CD14-positive monocyte (primary cell): ENCODE measurements around the gene SRPRB. TPM values are rescaled to one million over a fixed set of nuclear protein-coding genes. Genes with fewer than 3 reads are reported as not detected.

Experiments used
- DNase-seq, 3 donors: peaks; one replicate each; pipeline ENCODE4 v3.0.0-alpha.2; 2011 to 2022
- H2AFZ ChIP-seq: 2 replicates; pipeline ENCODE4 v1.6.0; 2012; ENCODE audit warnings: mild to moderate bottlenecking, low read depth, low read length, inconsistent platforms; ENCODE audit not compliant: insufficient read depth, poor library complexity, severe bottlenecking
- H3K27ac ChIP-seq, 2 donors: 1 replicate in 1 of 2; 2 replicates in 1 of 2; pipeline ENCODE4 v1.5.1; 2012 to 2013; ENCODE audit warnings: low read length in 2 of 2, control low read depth in 1 of 2, inconsistent platforms in 1 of 2, low read depth in 1 of 2, mild to moderate bottlenecking in 1 of 2
- H3K27me3 ChIP-seq, 2 donors: one replicate each; pipeline versions ENCODE4 v1.6.0 to v1.6.1; 2011 to 2013; ENCODE audit warnings: low read length in 2 of 2; ENCODE audit not compliant: control insufficient read depth in 2 of 2, insufficient read depth in 2 of 2
- H3K36me3 ChIP-seq, 2 donors: replicated peaks in 1 of 2; 1 replicate in 1 of 2; 2 replicates in 1 of 2; pipeline versions ENCODE4 v1.5.1 to v1.6.1; 2012 to 2013; ENCODE audit warnings: low read length in 2 of 2, control low read depth in 1 of 2, inconsistent platforms in 1 of 2, mild to moderate bottlenecking in 1 of 2; ENCODE audit not compliant: insufficient read depth in 2 of 2, control insufficient read depth in 1 of 2
- H3K4me1 ChIP-seq, 2 donors: 1 replicate in 1 of 2; 2 replicates in 1 of 2; pipeline versions ENCODE4 v1.5.1 to v1.6.1; 2012 to 2013; ENCODE audit warnings: low read length in 2 of 2, control low read depth in 1 of 2, inconsistent platforms in 1 of 2, mild to moderate bottlenecking in 1 of 2, moderate library complexity in 1 of 2; ENCODE audit not compliant: insufficient read depth in 2 of 2, control insufficient read depth in 1 of 2
- H3K4me2 ChIP-seq: replicated peaks from 2 replicates; pipeline ENCODE3; 2012; ENCODE audit warnings: low read length, moderate library complexity, mild to moderate bottlenecking; ENCODE audit not compliant: poor library complexity, severe bottlenecking; ENCODE audit errors: extremely low read depth
- H3K4me3 ChIP-seq, 3 experiments: fragments of 200-600 bp in 1 of 3; sonication (generic) in 1 of 3; replicated peaks in 1 of 3; 1 replicate in 2 of 3; 2 replicates in 1 of 3; pipeline ENCODE4 v1.5.1; 2011 to 2013; ENCODE audit warnings: low read length in 3 of 3, mild to moderate bottlenecking in 3 of 3, control low read depth in 2 of 3, low read depth in 2 of 3, inconsistent platforms in 1 of 3, moderate library complexity in 1 of 3
- H3K79me2 ChIP-seq: 2 replicates; pipeline ENCODE4 v1.6.0; 2012; ENCODE audit warnings: mild to moderate bottlenecking, control low read depth, inconsistent platforms, low read length, moderate library complexity; ENCODE audit not compliant: insufficient read depth
- H3K9ac ChIP-seq: 2 replicates; pipeline ENCODE4 v1.6.0; 2017; ENCODE audit warnings: low read length, mild to moderate bottlenecking; ENCODE audit not compliant: insufficient read depth, poor library complexity, severe bottlenecking
- H3K9me3 ChIP-seq, 2 donors: replicated peaks in 1 of 2; 1 replicate in 1 of 2; 2 replicates in 1 of 2; pipeline versions ENCODE4 v1.5.1 to v1.6.1; 2012 to 2013; ENCODE audit warnings: low read length in 2 of 2, control low read depth in 1 of 2; ENCODE audit not compliant: control insufficient read depth in 1 of 2, insufficient read depth in 1 of 2
- H4K20me1 ChIP-seq: 2 replicates; pipeline ENCODE4 v1.6.0; 2012; ENCODE audit warnings: mild to moderate bottlenecking, low read length, control low read depth, moderate library complexity; ENCODE audit not compliant: insufficient read depth
- H3K27ac Mint-ChIP-seq, 7 donors: one replicate each; pipeline ENCODE4 v1.8.0; 2020; ENCODE audit warnings: mild to moderate bottlenecking in 7 of 7, mixed read lengths in 7 of 7, moderate library complexity in 6 of 7, inconsistent platforms in 2 of 7
- H3K27me3 Mint-ChIP-seq, 3 donors: one replicate each; pipeline ENCODE4 v1.8.0; 2021 to 2022; ENCODE audit warnings: low read depth in 3 of 3, mild to moderate bottlenecking in 3 of 3, mixed read lengths in 3 of 3, moderate library complexity in 3 of 3, inconsistent platforms in 1 of 3
- H3K36me3 Mint-ChIP-seq, 2 donors: one replicate each; pipeline ENCODE4 v1.8.0; 2020; ENCODE audit warnings: mixed read lengths in 2 of 2, inconsistent platforms in 1 of 2, mild to moderate bottlenecking in 1 of 2
- H3K4me1 Mint-ChIP-seq: one replicate; pipeline ENCODE4 v1.8.0; 2020; ENCODE audit warnings: mild to moderate bottlenecking, mixed read lengths
- H3K4me3 Mint-ChIP-seq, 2 donors: one replicate each; pipeline ENCODE4 v1.8.0; 2020; ENCODE audit warnings: mild to moderate bottlenecking in 2 of 2, mixed read lengths in 2 of 2, moderate library complexity in 1 of 2
- H3K9me3 Mint-ChIP-seq, 7 donors: one replicate each; pipeline ENCODE4 v1.8.0; 2020 to 2022; ENCODE audit warnings: mixed read lengths in 7 of 7, mild to moderate bottlenecking in 6 of 7, moderate library complexity in 6 of 7, inconsistent platforms in 2 of 7
- CTCF ChIP-seq: fragments of 200-600 bp; IDR thresholded peaks from one replicate; pipeline ENCODE4 v1.8.0; 2022; ENCODE audit warnings: antibody characterized with exemption, mild to moderate bottlenecking
- WGBS: methylation state at CpG from one replicate; pipeline ENCODE4 v1.1.5; 2013; ENCODE audit warnings: missing lambda C conversion rate; ENCODE audit not compliant: insufficient coverage; 5-methylcytosine and 5-hydroxymethylcytosine counted together
- intact Hi-C, 2 donors: fragments of 100-400 bp; cut with micrococcal nuclease; formaldehyde crosslinking; loops; one replicate each; pipeline versions ENCODE4 v1.15.0 to v1.15.1; 2023
- polyA plus RNA-seq, 3 donors: library from polyadenylated mRNA; depleted of rRNA in 1 of 3; unstranded in 2 of 3; stranded (reverse) in 1 of 3; fragments of 300-500 nt in 2 of 3; fragments of >200 nt in 1 of 3; fragmentation: Illumina TruSeq in 2 of 3; gene quantifications; 1 replicate in 2 of 3; 2 replicates in 1 of 3; pipeline ENCODE4 v1.2.3, GENCODE V29; 2012 to 2021

Gene SRPRB
- polyA plus RNA-seq, 3 donors = 6.1 to 30.6 (median 29.9) TPM

- Mint-ChIP-seq H3K9me3 (no peaks in the 10 kb centered on the region), H3K27ac (no peak overlapping the region), H3K4me3 (no peak overlapping the region), H3K27me3 (no peaks in the 10 kb centered on the region), H3K4me1 (no peaks in the 10 kb centered on the region), H3K36me3 (peaks cover 68 to 86% of the 10 kb centered on the region in 2 donors)
- Histone ChIP-seq H3K4me1 (no peaks in the 10 kb centered on the region), H3K79me2 (peaks cover 3% of the 10 kb centered on the region), H2AFZ (no peak overlapping the region), H3K4me3 (no peak overlapping the region), H4K20me1 (no peaks in the 10 kb centered on the region), H3K27me3 (no peaks in the 10 kb centered on the region), H3K9me3 (no peaks in the 10 kb centered on the region), H3K9ac (no peak overlapping the region), H3K4me2 (no peak overlapping the region), H3K36me3 (peaks cover 69 to 96% of the 10 kb centered on the region in 2 donors), H3K27ac (no peak overlapping the region)
- DNase-seq = no peak
- no peak for TF ChIP-seq CTCF
- 80% methylated on average over 1 of the region's 1 CpG for WGBS
- intact Hi-C loops = no loop called here
These were observed 7.3 kb downstream of the SRPRB start for GRCh38 chr3:133812872-133813271.

DNA sequence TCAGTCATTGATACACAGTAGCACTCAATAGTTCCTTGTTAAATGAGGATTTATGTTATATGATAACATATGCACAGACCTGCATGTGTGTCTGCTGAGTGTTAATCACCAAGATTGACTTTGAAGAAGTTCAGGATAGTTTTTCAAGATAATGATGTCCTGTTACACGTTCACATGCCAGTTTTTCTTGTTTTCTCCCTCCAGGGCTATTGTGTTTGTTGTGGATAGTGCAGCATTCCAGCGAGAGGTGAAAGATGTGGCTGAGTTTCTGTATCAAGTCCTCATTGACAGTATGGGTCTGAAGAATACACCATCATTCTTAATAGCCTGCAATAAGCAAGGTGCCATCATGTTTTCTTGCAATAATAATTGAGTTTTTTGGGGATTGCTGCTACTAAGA lies 9.8 kb downstream of the SRPRB start:
- Histone ChIP-seq H3K9me3 (no peaks in the 10 kb centered on the region), H3K4me2 (no peak overlapping the region), H3K36me3 (peaks cover 68 to 89% of the 10 kb centered on the region in 2 donors), H3K4me3 (no peak overlapping the region), H3K27me3 (no peaks in the 10 kb centered on the region), H2AFZ (no peak overlapping the region), H4K20me1 (no peaks in the 10 kb centered on the region), H3K4me1 (no peaks in the 10 kb centered on the region), H3K9ac (no peak overlapping the region), H3K79me2 (no peaks in the 10 kb centered on the region), H3K27ac (no peak overlapping the region)
- 88% methylated on average over 1 of the region's 2 CpGs for WGBS
- H3K9me3 Mint-ChIP-seq = no peaks in the 10 kb centered on the region
- no peak for TF ChIP-seq CTCF
- DNase-seq = no peak
- H3K27ac Mint-ChIP-seq = no peak overlapping the region
- H3K36me3 Mint-ChIP-seq = peaks cover 66 to 82% of the 10 kb centered on the region in 2 donors
- no peak overlapping the region for H3K4me3 Mint-ChIP-seq
- intact Hi-C loops = no loop called here
- H3K4me1 Mint-ChIP-seq = no peaks in the 10 kb centered on the region
- no peaks in the 10 kb centered on the region for H3K27me3 Mint-ChIP-seq
